Liver (tissue), 9 donors: Measurements from ENCODE around the gene CDH6. TPM values are rescaled to one million over a fixed set of nuclear protein-coding genes. Genes with fewer than 3 reads are reported as not detected.

Source experiments
- DNase-seq: peaks from one replicate; pipeline ENCODE4 v3.0.0-alpha.2; 2017; ENCODE audit warnings: low spot score
- H3K27ac ChIP-seq, 2 donors: one replicate each; pipeline ENCODE4 v1.7.0; 2013; ENCODE audit warnings: inconsistent platforms in 2 of 2, low read length in 2 of 2, control low read depth in 1 of 2, low read depth in 1 of 2, mild to moderate bottlenecking in 1 of 2
- H3K27me3 ChIP-seq, 4 donors: one replicate each; pipeline versions ENCODE4 v1.6.1 to v1.7.0; 2013; ENCODE audit warnings: low read length in 3 of 4, inconsistent platforms in 1 of 4, mild to moderate bottlenecking in 1 of 4, moderate library complexity in 1 of 4; ENCODE audit not compliant: control insufficient read depth in 4 of 4, insufficient read depth in 4 of 4
- H3K36me3 ChIP-seq, 4 donors: one replicate each; pipeline versions ENCODE4 v1.6.1 to v1.7.0; 2013; ENCODE audit warnings: low read length in 3 of 4, mild to moderate bottlenecking in 3 of 4, low read depth in 1 of 4, moderate library complexity in 1 of 4; ENCODE audit not compliant: control insufficient read depth in 4 of 4, insufficient read depth in 3 of 4
- H3K4me1 ChIP-seq, 4 donors: one replicate each; pipeline versions ENCODE4 v1.6.1 to v1.7.0; 2013; ENCODE audit warnings: low read length in 3 of 4, mild to moderate bottlenecking in 3 of 4, moderate library complexity in 1 of 4; ENCODE audit not compliant: control insufficient read depth in 4 of 4, insufficient read depth in 4 of 4
- H3K4me3 ChIP-seq, 3 donors: one replicate each; pipeline versions ENCODE4 v1.6.1 to v1.7.0; 2013; ENCODE audit warnings: low read length in 3 of 3, control low read depth in 1 of 3, low read depth in 1 of 3, mild to moderate bottlenecking in 1 of 3
- H3K9ac ChIP-seq, 2 donors: one replicate each; pipeline ENCODE4 v1.7.0; 2013; ENCODE audit warnings: low read length in 2 of 2, mild to moderate bottlenecking in 2 of 2, moderate library complexity in 2 of 2, control low read depth in 1 of 2, low read depth in 1 of 2
- H3K9me3 ChIP-seq, 4 donors: one replicate each; pipeline versions ENCODE4 v1.6.1 to v1.7.0; 2013; ENCODE audit warnings: low read length in 3 of 4; ENCODE audit not compliant: control insufficient read depth in 4 of 4
- EGR1 ChIP-seq, 2 donors: IDR thresholded peaks; 2 replicates each; pipeline ENCODE4 v1.6.1; 2016 to 2018; ENCODE audit warnings: antibody characterized with exemption in 2 of 2, low read depth in 2 of 2
- FOXA1 ChIP-seq: IDR thresholded peaks from 2 replicates; pipeline ENCODE4 v1.6.1; 2016; ENCODE audit warnings: antibody characterized with exemption
- FOXA2 ChIP-seq: IDR thresholded peaks from 2 replicates; pipeline ENCODE4 v1.6.1; 2016; ENCODE audit warnings: antibody characterized with exemption
- GABPA ChIP-seq, 2 donors: IDR thresholded peaks in 1 of 2; conservative IDR thresholded peaks in 1 of 2; 2 replicates each; pipeline ENCODE4 v1.6.1; 2016; ENCODE audit warnings: antibody characterized with exemption in 2 of 2, mild to moderate bottlenecking in 1 of 2, moderate library complexity in 1 of 2
- HNF4A ChIP-seq, 2 donors: conservative IDR thresholded peaks; 2 replicates each; pipeline ENCODE4 v1.6.1; 2016; ENCODE audit warnings: antibody characterized with exemption in 2 of 2, mild to moderate bottlenecking in 2 of 2
- HNF4G ChIP-seq: IDR thresholded peaks from 2 replicates; pipeline ENCODE4 v1.6.1; 2016; ENCODE audit warnings: antibody characterized with exemption
- JUND ChIP-seq, 2 donors: IDR thresholded peaks; 2 replicates each; pipeline ENCODE4 v1.6.1; 2016; ENCODE audit warnings: antibody characterized with exemption in 2 of 2
- NR2F2 ChIP-seq: IDR thresholded peaks from 2 replicates; pipeline ENCODE4 v1.6.1; 2016; ENCODE audit warnings: antibody characterized with exemption
- RAD21 ChIP-seq, 2 donors: IDR thresholded peaks; 2 replicates each; pipeline ENCODE4 v1.6.1; 2016; ENCODE audit warnings: antibody characterized with exemption in 2 of 2, mild to moderate bottlenecking in 2 of 2
- RXRA ChIP-seq, 2 donors: IDR thresholded peaks; 2 replicates each; pipeline ENCODE4 v1.6.1; 2017 to 2018; ENCODE audit warnings: antibody characterized with exemption in 2 of 2, mild to moderate bottlenecking in 1 of 2
- TAF1 ChIP-seq: conservative IDR thresholded peaks from 2 replicates; pipeline ENCODE4 v1.6.1; 2016; ENCODE audit warnings: antibody characterized with exemption, mild to moderate bottlenecking
- YY1 ChIP-seq: IDR thresholded peaks from 2 replicates; pipeline ENCODE4 v1.6.1; 2016; ENCODE audit warnings: antibody characterized with exemption, mild to moderate bottlenecking
- WGBS: extraction: QIAGEN DNeasy Blood & Tissue Kit; methylation state at CpG from one replicate; pipeline ENCODE4 v1.1.7; 2013; 5-methylcytosine and 5-hydroxymethylcytosine counted together
- polyA plus RNA-seq, 2 donors: library from polyadenylated mRNA; stranded (reverse) in 1 of 2; unstranded in 1 of 2; fragments of 200-250 nt in 1 of 2; fragments of >200 nt in 1 of 2; fragmentation: Nextera tagmentation in 1 of 2; extraction: Ambion mirVana in 1 of 2; gene quantifications; one replicate each; pipeline versions ENCODE4 v1.2.1 to v1.2.3, GENCODE V29; 2013 to 2015
- total RNA-seq, 2 donors: library from RNA; depleted of rRNA; stranded (reverse); fragments of >200 nt; gene quantifications; one replicate each; pipeline ENCODE4 v1.2.3, GENCODE V29; 2014
- TF ChIP-seq, protein P1 (sequence below): IDR thresholded peaks from 2 replicates; pipeline ENCODE4 v1.6.1; 2016; ENCODE audit warnings: antibody characterized with exemption
- TF ChIP-seq, protein P2 (sequence below): IDR thresholded peaks from 2 replicates; pipeline ENCODE4 v1.6.1; 2016; ENCODE audit warnings: antibody characterized with exemption
- TF ChIP-seq, protein P3 (sequence below): fragments of 150-350 bp; IDR thresholded peaks from 2 replicates; pipeline ENCODE4 v1.5.1; 2017; ENCODE audit warnings: improper control_type of control experiment, low read depth, low read length; ENCODE audit not compliant: missing input control
- TF ChIP-seq, protein P4 (sequence below): IDR thresholded peaks from 2 replicates; pipeline ENCODE4 v1.6.1; 2016; ENCODE audit warnings: antibody characterized with exemption
- TF ChIP-seq, protein P5 (sequence below): IDR thresholded peaks from 2 replicates; pipeline ENCODE4 v1.6.1; 2016; ENCODE audit warnings: antibody characterized with exemption, mild to moderate bottlenecking
- donor health status: healthy.
- donor health status: healthy.
- donor health status: healthy.
- donor health status: healthy.
- donor health status: healthy.

The CDH6 gene
- total and polyA plus RNA-seq, 4 donors, result 0.18 to 3.7 (median 0.84) TPM

DNA sequence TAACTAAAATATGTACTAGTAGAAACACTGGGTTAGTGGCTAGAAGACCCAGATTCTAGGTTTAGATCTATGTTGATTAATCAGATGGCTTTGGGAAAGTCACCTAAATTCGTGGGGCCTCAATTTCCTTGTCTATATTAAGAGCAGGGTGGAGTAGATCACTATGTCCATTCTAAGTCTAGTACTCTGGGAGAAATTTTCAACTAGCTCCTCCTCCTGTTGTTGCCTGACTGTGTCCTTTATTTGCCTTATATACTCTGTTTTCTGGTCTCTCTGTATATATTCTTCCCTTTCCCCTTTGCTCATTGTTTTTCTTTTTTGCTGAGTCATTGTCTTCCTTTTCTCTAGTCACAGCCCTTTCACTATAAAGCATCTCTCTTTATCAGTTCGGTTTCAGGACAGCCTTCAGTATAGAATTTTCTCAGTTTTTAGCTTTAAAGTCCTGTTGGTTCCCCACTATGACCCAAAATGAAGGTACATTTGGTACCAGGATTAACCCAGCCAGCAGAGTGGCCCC, 44.5 kb upstream of the CDH6 start:
- Histone ChIP-seq H3K36me3 (no peaks in the 10 kb centered on the region), H3K9ac (no peak overlapping the region), H3K27ac (no peak overlapping the region), H3K4me1 (no peaks in the 10 kb centered on the region), H3K9me3 (no peaks in the 10 kb centered on the region), H3K27me3 (no peaks in the 10 kb centered on the region), H3K4me3 (no peak overlapping the region)
- no peak for TF ChIP-seq RAD21 (IDR thresholded peaks at IDR 0.05)
- TF ChIP-seq HNF4G, result no peak
- no peak for TF ChIP-seq GABPA (IDR thresholded peaks at IDR 0.05 in 1 of 2, conservative IDR thresholded peaks at IDR 0.05 in 1 of 2)
- TF ChIP-seq, protein P1, sequence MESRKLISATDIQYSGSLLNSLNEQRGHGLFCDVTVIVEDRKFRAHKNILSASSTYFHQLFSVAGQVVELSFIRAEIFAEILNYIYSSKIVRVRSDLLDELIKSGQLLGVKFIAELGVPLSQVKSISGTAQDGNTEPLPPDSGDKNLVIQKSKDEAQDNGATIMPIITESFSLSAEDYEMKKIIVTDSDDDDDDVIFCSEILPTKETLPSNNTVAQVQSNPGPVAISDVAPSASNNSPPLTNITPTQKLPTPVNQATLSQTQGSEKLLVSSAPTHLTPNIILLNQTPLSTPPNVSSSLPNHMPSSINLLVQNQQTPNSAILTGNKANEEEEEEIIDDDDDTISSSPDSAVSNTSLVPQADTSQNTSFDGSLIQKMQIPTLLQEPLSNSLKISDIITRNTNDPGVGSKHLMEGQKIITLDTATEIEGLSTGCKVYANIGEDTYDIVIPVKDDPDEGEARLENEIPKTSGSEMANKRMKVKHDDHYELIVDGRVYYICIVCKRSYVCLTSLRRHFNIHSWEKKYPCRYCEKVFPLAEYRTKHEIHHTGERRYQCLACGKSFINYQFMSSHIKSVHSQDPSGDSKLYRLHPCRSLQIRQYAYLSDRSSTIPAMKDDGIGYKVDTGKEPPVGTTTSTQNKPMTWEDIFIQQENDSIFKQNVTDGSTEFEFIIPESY, result no peak
- TF ChIP-seq, protein P2, sequence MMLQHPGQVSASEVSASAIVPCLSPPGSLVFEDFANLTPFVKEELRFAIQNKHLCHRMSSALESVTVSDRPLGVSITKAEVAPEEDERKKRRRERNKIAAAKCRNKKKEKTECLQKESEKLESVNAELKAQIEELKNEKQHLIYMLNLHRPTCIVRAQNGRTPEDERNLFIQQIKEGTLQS, result no peak
- TF ChIP-seq, protein P3, sequence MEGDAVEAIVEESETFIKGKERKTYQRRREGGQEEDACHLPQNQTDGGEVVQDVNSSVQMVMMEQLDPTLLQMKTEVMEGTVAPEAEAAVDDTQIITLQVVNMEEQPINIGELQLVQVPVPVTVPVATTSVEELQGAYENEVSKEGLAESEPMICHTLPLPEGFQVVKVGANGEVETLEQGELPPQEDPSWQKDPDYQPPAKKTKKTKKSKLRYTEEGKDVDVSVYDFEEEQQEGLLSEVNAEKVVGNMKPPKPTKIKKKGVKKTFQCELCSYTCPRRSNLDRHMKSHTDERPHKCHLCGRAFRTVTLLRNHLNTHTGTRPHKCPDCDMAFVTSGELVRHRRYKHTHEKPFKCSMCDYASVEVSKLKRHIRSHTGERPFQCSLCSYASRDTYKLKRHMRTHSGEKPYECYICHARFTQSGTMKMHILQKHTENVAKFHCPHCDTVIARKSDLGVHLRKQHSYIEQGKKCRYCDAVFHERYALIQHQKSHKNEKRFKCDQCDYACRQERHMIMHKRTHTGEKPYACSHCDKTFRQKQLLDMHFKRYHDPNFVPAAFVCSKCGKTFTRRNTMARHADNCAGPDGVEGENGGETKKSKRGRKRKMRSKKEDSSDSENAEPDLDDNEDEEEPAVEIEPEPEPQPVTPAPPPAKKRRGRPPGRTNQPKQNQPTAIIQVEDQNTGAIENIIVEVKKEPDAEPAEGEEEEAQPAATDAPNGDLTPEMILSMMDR, result no peak
- no peak for TF ChIP-seq YY1
- no peak for TF ChIP-seq RXRA (IDR thresholded peaks at IDR 0.05)
- no peak for TF ChIP-seq HNF4A (conservative IDR thresholded peaks at IDR 0.05)
- TF ChIP-seq FOXA2, result no peak
- no peak for TF ChIP-seq FOXA1
- TF ChIP-seq EGR1 (IDR thresholded peaks at IDR 0.05; ENCODE audit: low read depth in 2 of 2), result no peak
- TF ChIP-seq, protein P4, sequence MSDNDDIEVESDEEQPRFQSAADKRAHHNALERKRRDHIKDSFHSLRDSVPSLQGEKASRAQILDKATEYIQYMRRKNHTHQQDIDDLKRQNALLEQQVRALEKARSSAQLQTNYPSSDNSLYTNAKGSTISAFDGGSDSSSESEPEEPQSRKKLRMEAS, result no peak
- no peak for TF ChIP-seq TAF1
- no peak for TF ChIP-seq NR2F2
- TF ChIP-seq JUND (IDR thresholded peaks at IDR 0.05), result no peak
- TF ChIP-seq, protein P5, sequence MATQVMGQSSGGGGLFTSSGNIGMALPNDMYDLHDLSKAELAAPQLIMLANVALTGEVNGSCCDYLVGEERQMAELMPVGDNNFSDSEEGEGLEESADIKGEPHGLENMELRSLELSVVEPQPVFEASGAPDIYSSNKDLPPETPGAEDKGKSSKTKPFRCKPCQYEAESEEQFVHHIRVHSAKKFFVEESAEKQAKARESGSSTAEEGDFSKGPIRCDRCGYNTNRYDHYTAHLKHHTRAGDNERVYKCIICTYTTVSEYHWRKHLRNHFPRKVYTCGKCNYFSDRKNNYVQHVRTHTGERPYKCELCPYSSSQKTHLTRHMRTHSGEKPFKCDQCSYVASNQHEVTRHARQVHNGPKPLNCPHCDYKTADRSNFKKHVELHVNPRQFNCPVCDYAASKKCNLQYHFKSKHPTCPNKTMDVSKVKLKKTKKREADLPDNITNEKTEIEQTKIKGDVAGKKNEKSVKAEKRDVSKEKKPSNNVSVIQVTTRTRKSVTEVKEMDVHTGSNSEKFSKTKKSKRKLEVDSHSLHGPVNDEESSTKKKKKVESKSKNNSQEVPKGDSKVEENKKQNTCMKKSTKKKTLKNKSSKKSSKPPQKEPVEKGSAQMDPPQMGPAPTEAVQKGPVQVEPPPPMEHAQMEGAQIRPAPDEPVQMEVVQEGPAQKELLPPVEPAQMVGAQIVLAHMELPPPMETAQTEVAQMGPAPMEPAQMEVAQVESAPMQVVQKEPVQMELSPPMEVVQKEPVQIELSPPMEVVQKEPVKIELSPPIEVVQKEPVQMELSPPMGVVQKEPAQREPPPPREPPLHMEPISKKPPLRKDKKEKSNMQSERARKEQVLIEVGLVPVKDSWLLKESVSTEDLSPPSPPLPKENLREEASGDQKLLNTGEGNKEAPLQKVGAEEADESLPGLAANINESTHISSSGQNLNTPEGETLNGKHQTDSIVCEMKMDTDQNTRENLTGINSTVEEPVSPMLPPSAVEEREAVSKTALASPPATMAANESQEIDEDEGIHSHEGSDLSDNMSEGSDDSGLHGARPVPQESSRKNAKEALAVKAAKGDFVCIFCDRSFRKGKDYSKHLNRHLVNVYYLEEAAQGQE, result no peak
- DNase-seq, result no peak
- WGBS, result 64% methylated on average over 2 of the region's 2 CpGs
